HepG2 (cell line): ENCODE results near the gene ASXL1. TPM values are rescaled to one million over a fixed set of nuclear protein-coding genes. Genes with fewer than 3 reads are reported as not detected.
A peak's percentile ranks its signal among the peaks of the same experiment; 100 is the strongest.

Experiments
- ATAC-seq: fragments of 200-7000 bp; cut with Tn5 transposase; 3 replicates; pipeline ENCODE4 v1.9.1; 2020; ENCODE audit warnings: mild to moderate bottlenecking, moderate library complexity
- BruUV-seq: library from RNA; stranded (reverse); fragments of 400-500 nt; replicated peaks from 2 replicates; lab custom pipeline; 2021; lab: Mats Ljungman, UMichigan
- CTCF ChIA-PET: fragments of 300-600 bp; formaldehyde crosslinking; extraction: SDS; loops from one replicate; lab custom pipeline; 2021; ENCODE audit warnings: low total read pairs, inconsistent platforms, low intra/inter-chr PET ratio; lab: Yijun Ruan, JAX
- POLR2A ChIA-PET: fragments of 350-600 bp; sonication (Branson Sonifier 250); formaldehyde crosslinking; loops from one replicate; lab custom pipeline; 2020; ENCODE audit warnings: antibody characterized with exemption, inconsistent platforms; lab: Yijun Ruan, JAX
- DNase-seq: peaks from one replicate; pipeline ENCODE4 v3.0.0-alpha.2; 2015; ENCODE audit warnings: low spot score
- FAIRE-seq: peaks from 3 replicates; lab custom pipeline; 2011; peaks lifted over from hg19 to GRCh38; lab: Jason Lieb, UNC
- H2AFZ ChIP-seq: one replicate; pipeline ENCODE4 v1.6.1; 2011; ENCODE audit warnings: low read length, inconsistent platforms
- H3K27ac ChIP-seq: fragments of 300-600 bp; 3 replicates; pipeline ENCODE4 v1.8.0; 2011; ENCODE audit warnings: mixed run types, mild to moderate bottlenecking, mixed read lengths, low read length, inconsistent platforms; ENCODE audit not compliant: insufficient read depth; ENCODE audit errors: extremely low read length
- H3K27me3 ChIP-seq, 2 experiments: fragments of 200-600 bp in 1 of 2; 2 replicates in 1 of 2; 3 replicates in 1 of 2; pipeline versions ENCODE4 v1.6.0 to v1.8.0; 2011; ENCODE audit warnings: low read length in 2 of 2, mild to moderate bottlenecking in 2 of 2, moderate library complexity in 2 of 2, inconsistent platforms in 1 of 2; ENCODE audit not compliant: insufficient read depth in 2 of 2, control insufficient read depth in 1 of 2
- H3K36me3 ChIP-seq, 2 experiments: fragments of 200-600 bp in 1 of 2; replicated peaks in 1 of 2; 2 replicates in 1 of 2; 3 replicates in 1 of 2; pipeline versions ENCODE4 v1.5.1 to v1.8.0; 2011; ENCODE audit warnings: low read length in 2 of 2, inconsistent platforms in 1 of 2; ENCODE audit not compliant: insufficient read depth in 2 of 2, control insufficient read depth in 1 of 2
- H3K4me1 ChIP-seq: 2 replicates; pipeline ENCODE4 v1.5.1; 2012; ENCODE audit warnings: low read length, inconsistent platforms; ENCODE audit not compliant: insufficient read depth
- H3K4me2 ChIP-seq: 2 replicates; pipeline ENCODE4 v1.6.0; 2011; ENCODE audit warnings: low read depth, low read length, inconsistent platforms
- H3K4me3 ChIP-seq, 3 experiments: fragments of 200-600 bp in 1 of 3; sonication (generic), shearing (Covaris generic) in 1 of 3; replicated peaks in 1 of 3; 2 replicates each; pipeline ENCODE4 v1.5.1; 2011 to 2016; ENCODE audit warnings: low read length in 3 of 3, inconsistent platforms in 2 of 3, low read depth in 2 of 3, mild to moderate bottlenecking in 2 of 3, control low read depth in 1 of 3, mixed read lengths in 1 of 3; ENCODE audit not compliant: insufficient read depth in 1 of 3
- H3K79me2 ChIP-seq: one replicate; pipeline ENCODE4 v1.6.1; 2011; ENCODE audit warnings: low read length, inconsistent platforms; ENCODE audit not compliant: insufficient read depth
- H3K9ac ChIP-seq: 2 replicates; pipeline ENCODE4 v1.6.0; 2011; ENCODE audit warnings: mild to moderate bottlenecking, low read depth, low read length, inconsistent platforms; ENCODE audit not compliant: insufficient read depth
- H3K9me3 ChIP-seq: 2 replicates; pipeline ENCODE4 v1.5.1; 2012; ENCODE audit warnings: mild to moderate bottlenecking, low read length
- H4K20me1 ChIP-seq: 2 replicates; pipeline ENCODE4 v1.6.0; 2011; ENCODE audit warnings: inconsistent platforms, mild to moderate bottlenecking, low read length, moderate library complexity; ENCODE audit not compliant: insufficient read depth
- CBX5 ChIP-seq: sonication (generic); formaldehyde crosslinking; IDR thresholded peaks from 2 replicates; pipeline ENCODE4 v1.4.0; 2020; ENCODE audit warnings: missing genetic modification reagents, borderline replicate concordance
- DR1 ChIP-seq: sonication (generic); formaldehyde crosslinking; IDR thresholded peaks from 2 replicates; pipeline ENCODE4 v1.8.0; 2021; ENCODE audit warnings: mild to moderate bottlenecking, missing genetic modification reagents, inconsistent platforms
- GLI4 ChIP-seq: sonication (generic); formaldehyde crosslinking; IDR thresholded peaks from 2 replicates; pipeline ENCODE4 v1.5.1; 2020; ENCODE audit warnings: missing genetic modification reagents, mild to moderate bottlenecking, moderate library complexity, borderline replicate concordance
- KDM4B ChIP-seq: sonication (generic); formaldehyde crosslinking; IDR thresholded peaks from 2 replicates; pipeline ENCODE4 v1.4.0; 2020; ENCODE audit warnings: missing genetic modification reagents
- MTA1 ChIP-seq: sonication (generic); formaldehyde crosslinking; IDR thresholded peaks from 2 replicates; pipeline ENCODE4 v1.4.0; 2020; ENCODE audit warnings: missing genetic modification reagents, mild to moderate bottlenecking, borderline replicate concordance
- MYC ChIP-seq: sonication (generic); formaldehyde crosslinking; IDR thresholded peaks from 2 replicates; pipeline ENCODE4 v1.9.0; 2021; ENCODE audit warnings: missing genetic modification reagents, borderline replicate concordance
- SMARCC2 ChIP-seq: fragments of 450-650 bp; IDR thresholded peaks from 2 replicates; pipeline ENCODE4 v1.6.1; 2017; ENCODE audit warnings: antibody characterized with exemption, mild to moderate bottlenecking
- SOX13 ChIP-seq, 3 experiments: fragments of 450-650 bp in 1 of 3; sonication (generic) in 1 of 3; formaldehyde crosslinking in 1 of 3; IDR thresholded peaks in 2 of 3; conservative IDR thresholded peaks in 1 of 3; 2 replicates each; pipeline versions ENCODE4 v1.5.0 to v1.6.1; 2016 to 2020; ENCODE audit warnings: antibody characterized with exemption in 1 of 3, mild to moderate bottlenecking in 1 of 3, missing compliant biosample characterization in 1 of 3, missing genetic modification reagents in 1 of 3, moderate library complexity in 1 of 3
- ZC3H13 ChIP-seq: sonication (generic); formaldehyde crosslinking; IDR thresholded peaks from 2 replicates; pipeline ENCODE4 v1.8.1; 2023; ENCODE audit warnings: mild to moderate bottlenecking, missing genetic modification reagents, moderate library complexity
- ZFY ChIP-seq: sonication (generic); formaldehyde crosslinking; IDR thresholded peaks from 2 replicates; pipeline ENCODE4 v1.4.0; 2020; ENCODE audit warnings: missing genetic modification reagents
- ZNF546 ChIP-seq: sonication (generic); formaldehyde crosslinking; conservative IDR thresholded peaks from 2 replicates; pipeline ENCODE4 v1.8.1; 2023; ENCODE audit warnings: mild to moderate bottlenecking, missing genetic modification reagents
- WGBS: methylation state at CpG from one replicate; pipeline ENCODE4 v1.1.6; 2017; ENCODE audit warnings: low lambda C conversion rate; 5-methylcytosine and 5-hydroxymethylcytosine counted together
- in situ Hi-C: cut with HindIII; loops from 2 replicates; pipeline ENCODE4 v1.10.0; 2017; ENCODE audit warnings: low pct_unique_long_range_greater_than_20kb; ENCODE audit not compliant: extremely low pct_ligation_motif_present
- intact Hi-C: fragments of 100-400 bp; cut with micrococcal nuclease; formaldehyde crosslinking; loops from one replicate; pipeline ENCODE4 v1.10.0; 2022; ENCODE audit not compliant: unreplicated experiment
- polyA plus RNA-seq, 8 experiments: library from polyadenylated mRNA; depleted of rRNA in 3 of 8; stranded (reverse) in 7 of 8; unstranded in 1 of 8; fragments of >200 nt; fragmentation: Illumina TruSeq in 4 of 8; extraction: Trizol in 4 of 8; gene quantifications; 2 replicates each; pipeline versions ENCODE4 v1.2.1 to v1.2.3, GENCODE V29; 2011 to 2016; ENCODE audit warnings: low read depth in 4 of 8, missing spikeins in 1 of 8, mixed read lengths in 1 of 8; ENCODE audit not compliant: insufficient read depth in 1 of 8
- total RNA-seq, 5 experiments: library from RNA; depleted of rRNA; stranded (reverse); fragments of >200 nt; fragmentation: Illumina TruSeq; extraction: Trizol; gene quantifications; 2 replicates each; pipeline ENCODE4 v1.2.3, GENCODE V29; 2016; ENCODE audit warnings: low read depth in 1 of 5
- TF ChIP-seq, protein P1 (sequence below), 2 experiments: fragments of 450-650 bp in 1 of 2; sonication (generic) in 1 of 2; formaldehyde crosslinking; IDR thresholded peaks; 2 replicates each; pipeline versions ENCODE4 v1.5.0 to v1.8.0; 2020 to 2022; ENCODE audit warnings: mild to moderate bottlenecking in 1 of 2, missing genetic modification reagents in 1 of 2
- TF ChIP-seq, protein P2 (sequence below): sonication (generic); formaldehyde crosslinking; IDR thresholded peaks from 2 replicates; pipeline ENCODE4 v1.5.1; 2020; ENCODE audit warnings: missing genetic modification reagents, mild to moderate bottlenecking, borderline replicate concordance
- TF ChIP-seq, protein P3 (sequence below): fragments of 450-650 bp; IDR thresholded peaks from 2 replicates; pipeline ENCODE4 v1.6.1; 2017
- TF ChIP-seq, protein P4 (sequence below): IDR thresholded peaks from 2 replicates; pipeline ENCODE4 v1.6.1; 2016; ENCODE audit warnings: missing biosample characterization, missing genetic modification reagents, low read depth

ASXL1 gene
- total and polyA plus RNA-seq, 2 of the 13 experiments (the other 11 are each of a cell fraction or from before 2014, with no cell fraction given), result 62.1 to 74.8 TPM

DNA sequence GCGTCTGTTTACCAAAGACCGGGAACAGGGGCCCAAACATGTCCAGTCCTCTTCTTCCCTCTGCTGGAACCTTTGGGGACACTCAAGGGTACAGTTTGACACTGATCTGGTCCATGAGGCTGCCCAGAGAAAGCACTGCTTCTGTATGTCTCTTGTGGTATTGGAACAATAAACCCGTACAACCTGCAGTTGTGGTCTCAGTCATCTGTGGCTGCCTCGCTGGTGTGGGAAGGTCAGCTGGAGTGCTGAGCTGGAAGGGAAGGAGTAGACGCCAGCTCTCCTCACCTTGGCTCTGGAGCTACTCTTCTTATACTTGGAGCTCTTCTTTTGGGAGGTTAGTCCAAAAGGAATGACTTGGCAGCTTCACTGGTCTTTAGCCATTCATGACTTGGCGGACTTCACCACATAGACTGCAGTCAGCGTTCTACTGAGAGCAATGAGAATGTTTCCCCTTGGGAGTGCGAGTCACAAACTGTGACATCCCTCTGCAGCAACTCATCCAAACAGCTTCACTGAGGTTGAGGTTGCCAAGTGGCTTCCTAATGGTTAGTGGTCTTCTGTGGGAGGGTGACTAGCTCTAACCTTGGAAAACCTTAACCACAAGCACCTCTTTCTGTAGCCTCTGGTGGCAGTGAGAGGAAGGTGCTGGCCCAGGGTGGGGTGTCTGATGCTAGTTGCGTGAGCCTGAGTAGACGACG, 81.2 kb downstream of the ASXL1 start (continued):
- TF ChIP-seq, protein P1, sequence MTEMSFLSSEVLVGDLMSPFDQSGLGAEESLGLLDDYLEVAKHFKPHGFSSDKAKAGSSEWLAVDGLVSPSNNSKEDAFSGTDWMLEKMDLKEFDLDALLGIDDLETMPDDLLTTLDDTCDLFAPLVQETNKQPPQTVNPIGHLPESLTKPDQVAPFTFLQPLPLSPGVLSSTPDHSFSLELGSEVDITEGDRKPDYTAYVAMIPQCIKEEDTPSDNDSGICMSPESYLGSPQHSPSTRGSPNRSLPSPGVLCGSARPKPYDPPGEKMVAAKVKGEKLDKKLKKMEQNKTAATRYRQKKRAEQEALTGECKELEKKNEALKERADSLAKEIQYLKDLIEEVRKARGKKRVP (CRISPR knock-in tag; IDR thresholded peaks at IDR 0.05), result no peak
- no peak for TF ChIP-seq DR1 (CRISPR knock-in tag)
- no peak for TF ChIP-seq ZNF546 (CRISPR knock-in tag)
- TF ChIP-seq SOX13 (IDR thresholded peaks at IDR 0.05), result no peak
- no peak for TF ChIP-seq SOX13 (CRISPR knock-in tag; conservative IDR thresholded peaks at IDR 0.05 in 1 of 2, IDR thresholded peaks at IDR 0.05 in 1 of 2)
- peak; percentile 4; the same call in 1 of the 2 replicates for TF ChIP-seq ZC3H13 (CRISPR knock-in tag)

DNA sequence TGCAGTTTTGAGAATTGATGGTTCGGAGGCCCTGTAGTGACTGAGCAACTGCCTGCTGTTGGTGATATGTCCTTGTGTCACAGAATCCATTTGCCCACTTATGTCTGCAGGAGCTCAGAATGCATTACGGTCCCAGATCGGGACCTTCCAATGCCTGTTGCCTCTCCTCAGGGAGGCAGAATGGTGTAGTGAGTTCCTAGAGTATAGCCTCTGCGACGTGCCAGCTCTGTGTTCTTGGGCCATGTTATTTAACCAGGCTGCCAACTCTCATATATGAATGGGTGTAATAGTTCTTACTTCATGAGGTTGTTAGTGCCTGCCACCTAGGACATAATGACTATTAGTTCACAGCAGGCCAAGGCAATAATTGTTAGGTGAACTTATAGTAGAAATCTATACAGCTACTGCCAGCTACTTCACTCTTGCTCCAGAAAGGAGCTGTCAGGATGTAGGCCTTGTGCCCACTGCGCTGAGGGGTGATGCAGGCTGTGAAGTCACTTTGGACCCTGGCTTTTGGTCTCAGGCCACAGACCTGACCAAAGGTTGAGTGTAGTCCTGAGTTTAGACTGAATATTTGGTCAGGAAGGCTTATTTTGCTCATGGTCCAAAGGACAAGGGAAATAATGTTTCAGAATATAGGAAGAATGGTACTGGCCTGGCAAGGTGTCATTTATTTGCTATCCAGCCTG, 82.1 kb downstream of the ASXL1 start:
- Histone ChIP-seq H4K20me1 (peaks cover 30% of the 10 kb centered on the region; the same call in 1 of the 2 replicates), H3K4me2 (no peak overlapping the region), H3K27me3 (no peaks in the 10 kb centered on the region), H3K79me2 (no peaks in the 10 kb centered on the region), H3K4me1 (peaks cover 53% of the 10 kb centered on the region), H2AFZ (no peak overlapping the region), H3K9ac (no peak overlapping the region), H3K36me3 (peaks cover 34 to 67% of the 10 kb centered on the region in 2 experiments), H3K4me3 (no peak overlapping the region), H3K27ac (no peak overlapping the region), H3K9me3 (no peaks in the 10 kb centered on the region)
- 95% methylated on average over 5 of the region's 6 CpGs for whole genome bisulfite sequencing
- in situ Hi-C loops, result no loop called here
- CTCF ChIA-PET, result no interaction called here
- no peak for DNase-seq
- POLR2A ChIA-PET, result interaction anchor here (0.9 kb wide), 1 partner anchor 82 kb away, joined by 3 read pairs; the partner anchor contains the start of gene ASXL1
- intact Hi-C loops, result no loop called here
- peak; percentile 2; the same call in 1 of the 3 replicates for ATAC-seq
- BruUV-seq, result no TSS peak
- FAIRE-seq, result no peak
- TF ChIP-seq GLI4 (CRISPR knock-in tag) (no peak), CBX5 (no peak), MYC (CRISPR knock-in tag) (peak; percentile 39; the same call in 1 of the 2 replicates), DR1 (CRISPR knock-in tag) (no peak), MTA1 (no peak), SMARCC2 (no peak), ZFY (CRISPR knock-in tag) (peak; percentile 15; the same call in 1 of the 2 replicates), KDM4B (CRISPR knock-in tag) (no peak)
- TF ChIP-seq, protein P2, sequence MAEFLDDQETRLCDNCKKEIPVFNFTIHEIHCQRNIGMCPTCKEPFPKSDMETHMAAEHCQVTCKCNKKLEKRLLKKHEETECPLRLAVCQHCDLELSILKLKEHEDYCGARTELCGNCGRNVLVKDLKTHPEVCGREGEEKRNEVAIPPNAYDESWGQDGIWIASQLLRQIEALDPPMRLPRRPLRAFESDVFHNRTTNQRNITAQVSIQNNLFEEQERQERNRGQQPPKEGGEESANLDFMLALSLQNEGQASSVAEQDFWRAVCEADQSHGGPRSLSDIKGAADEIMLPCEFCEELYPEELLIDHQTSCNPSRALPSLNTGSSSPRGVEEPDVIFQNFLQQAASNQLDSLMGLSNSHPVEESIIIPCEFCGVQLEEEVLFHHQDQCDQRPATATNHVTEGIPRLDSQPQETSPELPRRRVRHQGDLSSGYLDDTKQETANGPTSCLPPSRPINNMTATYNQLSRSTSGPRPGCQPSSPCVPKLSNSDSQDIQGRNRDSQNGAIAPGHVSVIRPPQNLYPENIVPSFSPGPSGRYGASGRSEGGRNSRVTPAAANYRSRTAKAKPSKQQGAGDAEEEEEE (CRISPR knock-in tag), result no peak
- TF ChIP-seq, protein P3, sequence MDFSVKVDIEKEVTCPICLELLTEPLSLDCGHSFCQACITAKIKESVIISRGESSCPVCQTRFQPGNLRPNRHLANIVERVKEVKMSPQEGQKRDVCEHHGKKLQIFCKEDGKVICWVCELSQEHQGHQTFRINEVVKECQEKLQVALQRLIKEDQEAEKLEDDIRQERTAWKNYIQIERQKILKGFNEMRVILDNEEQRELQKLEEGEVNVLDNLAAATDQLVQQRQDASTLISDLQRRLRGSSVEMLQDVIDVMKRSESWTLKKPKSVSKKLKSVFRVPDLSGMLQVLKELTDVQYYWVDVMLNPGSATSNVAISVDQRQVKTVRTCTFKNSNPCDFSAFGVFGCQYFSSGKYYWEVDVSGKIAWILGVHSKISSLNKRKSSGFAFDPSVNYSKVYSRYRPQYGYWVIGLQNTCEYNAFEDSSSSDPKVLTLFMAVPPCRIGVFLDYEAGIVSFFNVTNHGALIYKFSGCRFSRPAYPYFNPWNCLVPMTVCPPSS, result no peak
- TF ChIP-seq, protein P4, sequence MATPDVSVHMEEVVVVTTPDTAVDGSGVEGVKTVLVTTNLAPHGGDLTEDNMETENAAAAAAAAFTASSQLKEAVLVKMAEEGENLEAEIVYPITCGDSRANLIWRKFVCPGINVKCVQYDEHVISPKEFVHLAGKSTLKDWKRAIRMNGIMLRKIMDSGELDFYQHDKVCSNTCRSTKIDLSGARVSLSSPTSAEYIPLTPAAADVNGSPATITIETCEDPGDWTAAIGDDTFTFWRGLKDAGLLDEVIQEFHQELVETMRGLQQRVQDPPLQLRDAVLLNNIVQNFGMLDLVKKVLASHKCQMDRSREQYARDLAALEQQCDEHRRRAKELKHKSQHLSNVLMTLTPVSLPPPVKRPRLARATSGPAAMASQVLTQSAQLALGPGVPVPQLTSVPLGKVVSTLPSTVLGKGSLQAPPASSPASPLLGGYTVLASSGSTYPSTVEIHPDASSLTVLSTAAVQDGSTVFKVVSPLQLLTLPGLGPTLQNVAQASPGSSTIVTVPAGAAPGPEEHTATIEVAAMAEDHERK (CRISPR knock-in tag), result no peak
